ENCODE data around the gene PARVA. TPM values are rescaled to one million over a fixed set of nuclear protein-coding genes. Genes with fewer than 3 reads are reported as not detected.

PARVA gene
- total and polyA plus RNA-seq, 9 of the 15 experiments (the other 6 are each of a cell fraction or from before 2014, with no cell fraction given), result 0.11 TPM; not detected in 8

GRCh38 chr11:12459374-12459773 is 82.0 kb downstream of the PARVA start:
- ATAC-seq, result no peak
- Histone ChIP-seq H3K79me2 (ENCODE audit: control insufficient read depth, insufficient read depth, low read length) (no peaks in the 10 kb centered on the region), H4K20me1 (replicated peaks; ENCODE audit: control insufficient read depth, insufficient read depth, low read length) (no peaks in the 10 kb centered on the region; the same call in 1 of the 2 replicates), H3K27ac (ENCODE audit: extremely low read depth, low read depth, low read length) (no peak overlapping the region), H3K9ac (ENCODE audit: insufficient read depth in 1 of 2, low read depth in 2 of 2, low read length in 2 of 2) (no peak overlapping the region), H3K4me3 (no peak overlapping the region), H3K36me3 (ENCODE audit: control insufficient read depth, insufficient read depth, low read length) (no peaks in the 10 kb centered on the region), H3K9me3 (replicated peaks; ENCODE audit: control insufficient read depth, insufficient read depth, low read depth, low read length) (no peaks in the 10 kb centered on the region), H3K27me3 (ENCODE audit: control insufficient read depth in 2 of 2, insufficient read depth in 2 of 2, low read length in 2 of 2) (peaks cover 2 to 15% of the 10 kb centered on the region in 2 experiments; a peak in 2 of 5 replicates), H3K9me1 (ENCODE audit: control insufficient read depth, insufficient read depth, low read length) (no peaks in the 10 kb centered on the region), H3K4me1 (replicated peaks in 1 of 2; ENCODE audit: control insufficient read depth in 2 of 2, insufficient read depth in 2 of 2, low read length in 2 of 2) (0 out of 5 replicates have a peak, but pooled peaks cover 0 to 2% of the 10 kb centered on the region in 2 experiments), H3K4me2 (ENCODE audit: insufficient read depth, low read length) (no peak overlapping the region), H2AFZ (ENCODE audit: low read depth, low read length) (no peak overlapping the region)
- intact Hi-C loops (cut with micrococcal nuclease), result no loop called here
- WGBS (ENCODE audit: insufficient coverage, low coverage, missing lambda C conversion rate), result 4% methylated on average over 5 of the region's 5 CpGs
- BruUV-seq (replicated peaks), result no TSS peak
- CTCF ChIA-PET (ENCODE audit: low intra/inter-chr PET ratio), result no interaction called here
- FAIRE-seq, result no peak
- DNase-seq (ENCODE audit: extremely low read depth in 1 of 4, low spot score in 3 of 4), result no peak
- in situ Hi-C loops (cut with MboI), result no loop called here
- TF ChIP-seq POLR2AphosphoS5 (IDR thresholded peaks at IDR 0.05; ENCODE audit: control insufficient read depth, insufficient read depth, low read depth, low read length), result no peak
- no peak for TF ChIP-seq ETV1 (tag; conservative IDR thresholded peaks at IDR 0.05; ENCODE audit: low read depth)
- no peak for TF ChIP-seq POLR2H (tag; IDR thresholded peaks at IDR 0.05; ENCODE audit: low read depth)
- TF ChIP-seq ADNP (tag; IDR thresholded peaks at IDR 0.05), result no peak
- no peak for TF ChIP-seq POLR2G (IDR thresholded peaks at IDR 0.05; ENCODE audit: low read depth, low read length)
- TF ChIP-seq TARDBP (IDR thresholded peaks at IDR 0.05), result no peak
- TF ChIP-seq SNRNP70 (optimal IDR thresholded peaks at IDR 0.05; ENCODE audit: low read depth, low read length), result no peak
- TF ChIP-seq ZBTB5 (IDR thresholded peaks at IDR 0.05), result no peak
- no peak for TF ChIP-seq LEF1 (IDR thresholded peaks at IDR 0.05)
- no peak for TF ChIP-seq SIX5 (IDR thresholded peaks at IDR 0.05; ENCODE audit: borderline replicate concordance in 1 of 2, insufficient read depth in 1 of 2, low read depth in 1 of 2, low read length in 2 of 2)
- TF ChIP-seq NR4A1 (CRISPR knock-in tag; IDR thresholded peaks at IDR 0.05), result no peak
- no peak for TF ChIP-seq NR4A1 (tag; IDR thresholded peaks at IDR 0.05)
- no peak for TF ChIP-seq SNIP1 (IDR thresholded peaks at IDR 0.05; ENCODE audit: low read depth)
- POLR2A ChIA-PET, result interaction anchor here (0.7 kb wide), 1 partner anchor 21 kb away, joined by 3 read pairs; no protein-coding TSS in a partner anchor

Data from K562 (cell line).